Neutrophil (primary cell): ENCODE measurements around the gene KCTD4.

Source experiments
- H3K27ac ChIP-seq: fragments of 200-600 bp; sonication (generic); 2 replicates; pipeline ENCODE4 v1.5.1; 2016; ENCODE audit warnings: mild to moderate bottlenecking, moderate library complexity
- H3K27me3 ChIP-seq: fragments of 200-600 bp; sonication (generic); 2 replicates; pipeline ENCODE4 v1.6.0; 2016; ENCODE audit warnings: mild to moderate bottlenecking
- H3K36me3 ChIP-seq: fragments of 200-600 bp; sonication (generic); 2 replicates; pipeline ENCODE4 v1.5.1; 2017
- H3K4me1 ChIP-seq, 2 experiments: fragments of 200-600 bp in 1 of 2; sonication (generic) in 1 of 2; 1 replicate in 1 of 2; 2 replicates in 1 of 2; pipeline versions ENCODE4 v1.5.1 to v1.6.1; 2013 to 2016; ENCODE audit warnings: low read depth in 1 of 2, low read length in 1 of 2, mild to moderate bottlenecking in 1 of 2, moderate library complexity in 1 of 2; ENCODE audit not compliant: control insufficient read depth in 1 of 2, insufficient read depth in 1 of 2
- H3K4me3 ChIP-seq, 2 experiments: fragments of 200-600 bp in 1 of 2; sonication (generic) in 1 of 2; 1 replicate in 1 of 2; 2 replicates in 1 of 2; pipeline ENCODE4 v1.5.1; 2013 to 2016; ENCODE audit warnings: low read depth in 1 of 2, low read length in 1 of 2, mild to moderate bottlenecking in 1 of 2, moderate library complexity in 1 of 2
- H3K9me3 ChIP-seq: fragments of 200-600 bp; sonication (generic); 2 replicates; pipeline ENCODE4 v1.5.1; 2016
- CTCF ChIP-seq: fragments of 200-600 bp; sonication (generic); IDR thresholded peaks from 2 replicates; pipeline ENCODE4 v1.5.1; 2016; ENCODE audit warnings: antibody characterized with exemption

Gene KCTD4

GRCh38 chr13:45216193-45216592 is 15.3 kb upstream of the KCTD4 start:
- Histone ChIP-seq H3K36me3 (no peaks in the 10 kb centered on the region), H3K27me3 (no peaks in the 10 kb centered on the region), H3K4me3 (no peak overlapping the region), H3K4me1 (no peaks in the 10 kb centered on the region), H3K27ac (no peak overlapping the region), H3K9me3 (no peaks in the 10 kb centered on the region)
- TF ChIP-seq CTCF, result no peak

- Histone ChIP-seq H3K4me1 (no peaks in the 10 kb centered on the region), H3K4me3 (no peak overlapping the region), H3K9me3 (no peaks in the 10 kb centered on the region), H3K27ac (no peak overlapping the region), H3K27me3 (no peaks in the 10 kb centered on the region), H3K36me3 (no peaks in the 10 kb centered on the region)
- TF ChIP-seq CTCF, result no peak
These were observed 14.7 kb upstream of the KCTD4 start for GRCh38 chr13:45215392-45216077.

GRCh38 chr13:45209229-45209628 is 8.4 kb upstream of the KCTD4 start:
- no peak overlapping the region for H3K27ac ChIP-seq
- H3K9me3 ChIP-seq, result no peaks in the 10 kb centered on the region
- no peak overlapping the region for H3K4me3 ChIP-seq
- H3K36me3 ChIP-seq, result peaks cover 14% of the 10 kb centered on the region
- no peak for TF ChIP-seq CTCF
- H3K27me3 ChIP-seq, result no peaks in the 10 kb centered on the region
- H3K4me1 ChIP-seq, result peaks cover 0 to 8% of the 10 kb centered on the region in 2 experiments

- no peak overlapping the region for H3K27ac ChIP-seq
- no peaks in the 10 kb centered on the region for H3K9me3 ChIP-seq
- peaks cover 14% of the 10 kb centered on the region for H3K36me3 ChIP-seq
- TF ChIP-seq CTCF, result no peak
- peaks cover 0 to 8% of the 10 kb centered on the region in 2 experiments for H3K4me1 ChIP-seq
- H3K27me3 ChIP-seq, result no peaks in the 10 kb centered on the region
- H3K4me3 ChIP-seq, result no peak overlapping the region
These were observed 7.3 kb upstream of the KCTD4 start for GRCh38 chr13:45208132-45208531.

- peaks cover 14% of the 10 kb centered on the region for H3K36me3 ChIP-seq
- no peaks in the 10 kb centered on the region for H3K9me3 ChIP-seq
- H3K27me3 ChIP-seq, result no peaks in the 10 kb centered on the region
- no peak overlapping the region for H3K4me3 ChIP-seq
- TF ChIP-seq CTCF, result no peak
- H3K27ac ChIP-seq, result no peak overlapping the region
- H3K4me1 ChIP-seq, result peaks cover 0 to 8% of the 10 kb centered on the region in 2 experiments
These were observed 6.5 kb upstream of the KCTD4 start for GRCh38 chr13:45207319-45207718.
